NCI-H2196 treated with DMSO at 0.1 percent for 48 hours (cell line): Measurements from ENCODE around the gene NOTUM.

Experiments used
- DNase-seq: peaks from one replicate; lab custom pipeline; 2025; ENCODE audit not compliant: unreplicated experiment; lab: John Stamatoyannopoulos, UW

The NOTUM gene

DNA sequence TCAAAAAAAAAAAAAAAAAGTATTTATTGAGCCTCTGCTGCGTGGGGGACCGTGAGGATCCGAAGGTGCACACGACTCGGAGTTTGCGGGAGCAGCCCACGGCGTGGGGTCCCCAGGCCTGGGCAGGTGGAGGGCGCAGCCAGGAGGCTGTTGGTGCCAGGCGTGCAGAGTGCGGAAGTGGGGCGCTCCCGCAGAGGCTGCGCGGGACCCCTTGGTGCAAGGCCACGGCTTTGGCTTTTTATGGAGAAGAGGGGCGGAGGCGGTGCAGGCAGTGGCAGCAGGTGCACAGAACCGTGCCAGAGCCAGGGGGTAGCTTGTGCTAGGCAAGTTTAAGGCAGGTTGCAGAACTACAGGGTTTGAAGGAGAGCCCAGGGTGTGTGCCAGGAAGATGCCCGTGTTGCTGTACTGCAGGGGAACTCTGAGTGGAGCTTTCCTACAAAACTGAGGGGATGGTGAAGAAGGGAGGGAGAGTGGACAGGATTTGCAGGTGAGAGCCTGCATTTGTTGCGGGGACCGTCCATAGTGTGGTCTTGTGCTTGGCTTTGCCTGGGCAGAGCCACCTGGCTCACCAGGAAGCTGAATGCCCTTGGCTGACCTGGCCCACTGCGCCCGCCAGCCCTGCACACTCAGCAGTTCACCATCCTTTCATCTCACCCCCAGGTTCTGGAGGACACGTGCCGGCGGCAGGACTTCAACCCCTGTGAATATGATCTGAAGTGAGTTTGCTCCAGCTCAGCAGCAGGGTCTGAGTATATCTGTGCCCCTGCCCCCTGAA, 17.7 kb upstream of the NOTUM start:
- DNase-seq = no peak

DNA sequence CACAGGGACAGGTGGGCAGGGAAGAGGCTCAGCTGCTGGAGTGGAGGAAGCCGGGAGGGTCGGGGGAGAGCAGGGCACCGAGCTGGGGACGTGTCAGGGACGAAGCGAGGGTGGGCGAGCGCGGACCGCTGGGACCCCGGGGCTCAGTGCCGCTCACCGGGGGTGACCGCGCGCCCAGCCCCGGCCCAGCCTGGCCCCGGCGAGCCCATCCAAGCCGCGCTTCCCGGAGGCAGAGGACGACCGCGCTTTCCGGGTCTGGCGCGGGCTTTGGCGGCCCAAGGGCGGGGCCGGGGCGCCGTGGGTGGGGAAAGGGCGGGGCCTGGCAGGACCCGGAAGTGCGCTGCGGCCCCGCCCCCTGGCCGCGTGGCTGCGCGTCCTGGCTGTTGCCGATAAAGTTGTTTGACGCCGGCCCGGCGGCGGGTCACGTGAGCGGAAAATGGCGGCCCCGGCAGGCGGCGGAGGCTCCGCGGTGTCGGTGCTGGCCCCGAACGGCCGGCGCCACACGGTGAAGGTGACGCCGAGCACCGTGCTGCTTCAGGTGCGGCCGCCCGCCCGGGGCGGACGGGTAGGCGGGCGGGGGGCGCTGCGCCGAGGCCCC, 16.3 kb upstream of the NOTUM start, which contains the start of gene ASPSCR1:
Gene ASPSCR1, plus strand, starts transcription at position 419 of the 598 bp plus-strand sequence. Its CDS starts 18 bp downstream, at position 437.
- peak; percentile 93 for DNase-seq

DNA sequence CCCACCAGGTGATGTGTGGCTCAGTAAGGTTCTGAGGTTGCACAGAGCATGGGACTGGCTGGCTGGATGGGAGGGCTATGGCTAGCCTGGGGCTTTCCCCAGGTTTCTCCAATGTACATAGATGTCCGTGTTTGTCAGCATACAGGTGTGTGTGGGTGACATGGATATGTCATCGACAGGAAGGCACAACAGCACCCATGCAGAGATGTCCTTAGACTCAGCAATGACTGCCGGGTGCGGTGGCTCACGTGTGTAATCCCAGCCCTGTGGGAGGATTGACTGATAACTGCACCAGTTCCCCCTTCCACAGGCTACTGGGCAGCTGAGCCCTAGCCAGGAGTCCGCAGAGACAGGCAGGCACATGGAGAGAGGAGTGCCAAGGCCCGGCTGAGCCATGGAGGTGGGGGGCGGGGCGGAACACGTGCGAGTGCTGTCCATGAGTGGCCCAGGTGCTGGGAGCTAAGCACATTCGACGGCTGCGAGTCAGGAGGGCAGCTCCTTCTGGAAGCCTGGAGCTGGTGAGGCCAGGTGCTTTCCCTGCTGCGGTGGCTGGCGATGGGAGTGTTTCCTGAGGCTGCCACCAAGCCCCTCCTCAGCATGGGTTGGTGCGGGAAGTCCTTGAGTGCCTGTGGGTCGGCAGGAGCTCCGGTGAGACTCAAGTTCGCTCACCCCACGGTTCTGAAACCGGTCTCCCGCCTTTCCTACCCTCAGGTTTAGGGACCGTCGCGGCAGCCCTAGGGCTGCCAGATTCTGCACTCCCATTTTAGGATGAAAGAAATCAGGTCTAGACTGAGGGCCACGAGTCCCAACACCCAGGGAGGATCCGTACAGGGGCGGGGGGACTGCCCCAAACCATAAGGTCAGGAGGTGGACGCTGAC, 15.6 kb upstream of the NOTUM start:
- DNase-seq = peak; percentile 94

DNA sequence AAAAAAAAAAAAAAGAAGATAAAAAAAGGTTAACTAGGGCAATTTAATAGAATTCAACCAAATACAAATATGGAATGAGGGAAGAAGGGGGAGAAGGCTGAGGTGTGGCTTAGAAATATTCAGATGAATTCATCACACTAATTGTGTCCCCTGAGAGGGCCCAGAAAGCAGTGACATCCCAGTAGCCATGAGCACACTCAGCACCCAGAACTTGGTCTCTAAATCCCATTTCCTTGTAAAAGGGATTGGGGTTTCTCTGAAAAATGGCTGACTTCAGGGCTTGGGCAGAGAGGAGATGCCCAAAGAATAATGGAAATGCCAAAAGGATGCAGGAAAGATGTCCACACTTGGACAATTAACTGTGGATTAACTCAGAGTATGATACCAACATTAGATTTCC, 12.4 kb upstream of the NOTUM start:
- no peak for DNase-seq

DNA sequence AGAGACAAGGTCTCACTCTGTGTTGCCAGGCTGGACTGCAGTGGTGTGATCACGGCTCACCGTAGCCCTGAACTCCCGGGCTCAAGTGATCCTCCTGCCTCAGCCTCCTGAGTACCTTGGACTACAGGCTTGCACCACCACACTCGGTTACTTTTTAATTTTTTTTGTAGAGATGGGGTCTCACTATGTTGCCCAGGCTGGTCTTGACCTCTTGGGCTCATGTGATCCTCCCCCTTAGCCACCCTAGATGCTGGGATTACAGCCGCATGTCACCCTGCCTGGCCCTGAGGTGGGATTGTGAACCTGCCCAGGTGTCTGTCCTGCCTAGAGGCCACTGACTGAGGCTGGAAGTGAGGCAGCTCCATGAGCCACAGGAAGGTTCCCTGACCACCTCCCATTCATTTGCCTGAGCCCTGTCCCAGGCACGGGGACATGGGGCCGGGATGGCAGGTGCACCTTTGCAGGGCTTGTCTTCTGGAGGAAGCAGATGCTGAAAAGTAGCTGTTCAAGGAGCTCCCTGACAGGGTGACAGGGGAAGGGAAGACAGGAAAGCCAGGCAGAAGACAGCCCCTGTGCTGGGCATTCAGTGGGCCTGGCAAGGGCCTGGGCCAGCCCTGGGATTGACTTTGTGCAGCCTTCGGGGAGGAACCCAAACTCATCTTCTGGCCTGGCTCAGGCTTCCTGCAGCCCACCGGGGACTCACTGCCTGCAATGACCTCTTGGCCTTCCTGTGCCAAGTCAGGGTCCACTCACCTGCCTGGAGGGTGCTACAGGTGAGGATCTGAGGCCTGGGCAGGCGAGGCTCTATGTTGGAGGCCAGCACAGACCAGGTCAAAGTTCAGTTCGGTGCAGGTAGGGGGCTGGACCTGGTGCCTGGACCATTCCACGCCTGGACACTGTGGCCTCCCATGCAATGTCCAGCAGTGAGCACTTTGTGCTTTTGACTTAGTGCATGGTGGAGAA, 8.1 kb upstream of the NOTUM start:
- DNase-seq = no peak

DNA sequence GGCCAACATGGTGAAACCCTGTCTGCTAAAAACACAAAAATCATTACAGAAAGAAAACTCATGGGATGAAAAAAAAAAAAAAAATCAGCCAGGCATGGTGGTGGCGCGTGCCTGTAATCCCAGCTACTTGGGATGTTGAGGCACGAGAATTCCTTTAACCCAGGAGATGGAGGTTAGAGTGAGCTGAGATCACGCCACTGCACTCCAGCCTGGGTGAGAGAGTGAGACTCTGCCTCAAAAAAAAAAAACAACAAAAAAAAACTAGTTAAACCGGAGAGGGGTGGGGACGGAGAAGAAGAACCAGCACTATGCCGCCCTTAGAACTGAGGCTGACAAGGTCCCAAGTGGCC, 7.4 kb upstream of the NOTUM start:
- DNase-seq = no peak

DNA sequence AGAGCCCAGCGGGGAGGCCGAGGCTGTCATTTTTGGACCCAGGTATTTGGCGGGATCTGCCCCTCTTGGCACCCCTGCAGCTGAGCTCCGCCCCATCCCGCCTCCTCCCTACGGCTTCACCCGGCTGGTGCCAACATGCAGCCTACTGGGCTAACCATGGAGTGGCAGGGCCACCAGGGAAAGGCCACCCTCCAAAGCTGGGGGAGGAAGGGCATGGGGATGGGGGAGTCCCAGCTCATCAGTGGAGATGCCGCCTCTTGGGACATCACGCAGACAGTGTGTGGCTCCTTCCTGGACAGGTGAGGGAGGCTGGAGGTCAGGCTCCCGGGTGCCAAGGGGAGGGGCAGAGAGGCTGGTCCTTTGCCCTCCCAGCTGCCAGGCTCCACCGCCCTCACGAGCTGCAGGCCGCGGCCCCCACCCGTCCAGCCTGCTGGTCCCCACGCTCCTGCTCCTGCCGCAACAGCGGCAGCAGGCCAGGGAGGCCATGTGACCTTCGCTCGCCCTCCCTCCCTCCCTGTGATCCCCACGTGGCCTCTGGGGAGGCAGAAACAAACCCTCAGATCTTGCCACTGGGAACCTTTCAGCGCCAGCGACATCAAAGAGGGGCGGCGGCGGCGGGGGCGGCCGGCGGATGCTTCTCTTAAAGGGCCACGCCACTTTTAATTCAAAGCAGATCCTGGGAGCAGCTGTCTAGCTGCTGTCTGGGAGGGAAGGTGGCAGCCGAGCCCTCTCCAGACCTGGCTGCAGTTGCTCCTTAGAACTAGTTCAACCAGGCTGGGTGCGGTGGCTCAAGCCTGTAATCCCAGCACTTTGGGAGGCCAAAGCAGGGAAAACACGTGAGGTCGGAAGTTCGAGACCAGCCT, 6.8 kb upstream of the NOTUM start:
- peak; percentile 98 for DNase-seq

DNA sequence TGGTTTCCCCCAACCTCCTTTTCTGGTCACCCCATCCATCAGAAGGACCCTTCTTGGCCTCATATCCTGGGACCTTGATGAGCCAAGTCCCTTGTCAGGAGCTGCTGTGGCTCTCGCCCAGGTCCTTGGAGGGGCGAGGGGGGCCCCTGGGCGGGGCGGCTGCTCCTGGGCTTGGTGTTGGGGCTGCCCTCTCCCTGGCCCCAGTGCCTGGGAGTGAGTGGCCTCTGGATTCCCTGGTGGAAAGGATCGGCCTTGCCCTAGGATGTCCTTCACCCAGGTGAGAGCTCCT, 6.2 kb upstream of the NOTUM start:
- DNase-seq = no peak

DNA sequence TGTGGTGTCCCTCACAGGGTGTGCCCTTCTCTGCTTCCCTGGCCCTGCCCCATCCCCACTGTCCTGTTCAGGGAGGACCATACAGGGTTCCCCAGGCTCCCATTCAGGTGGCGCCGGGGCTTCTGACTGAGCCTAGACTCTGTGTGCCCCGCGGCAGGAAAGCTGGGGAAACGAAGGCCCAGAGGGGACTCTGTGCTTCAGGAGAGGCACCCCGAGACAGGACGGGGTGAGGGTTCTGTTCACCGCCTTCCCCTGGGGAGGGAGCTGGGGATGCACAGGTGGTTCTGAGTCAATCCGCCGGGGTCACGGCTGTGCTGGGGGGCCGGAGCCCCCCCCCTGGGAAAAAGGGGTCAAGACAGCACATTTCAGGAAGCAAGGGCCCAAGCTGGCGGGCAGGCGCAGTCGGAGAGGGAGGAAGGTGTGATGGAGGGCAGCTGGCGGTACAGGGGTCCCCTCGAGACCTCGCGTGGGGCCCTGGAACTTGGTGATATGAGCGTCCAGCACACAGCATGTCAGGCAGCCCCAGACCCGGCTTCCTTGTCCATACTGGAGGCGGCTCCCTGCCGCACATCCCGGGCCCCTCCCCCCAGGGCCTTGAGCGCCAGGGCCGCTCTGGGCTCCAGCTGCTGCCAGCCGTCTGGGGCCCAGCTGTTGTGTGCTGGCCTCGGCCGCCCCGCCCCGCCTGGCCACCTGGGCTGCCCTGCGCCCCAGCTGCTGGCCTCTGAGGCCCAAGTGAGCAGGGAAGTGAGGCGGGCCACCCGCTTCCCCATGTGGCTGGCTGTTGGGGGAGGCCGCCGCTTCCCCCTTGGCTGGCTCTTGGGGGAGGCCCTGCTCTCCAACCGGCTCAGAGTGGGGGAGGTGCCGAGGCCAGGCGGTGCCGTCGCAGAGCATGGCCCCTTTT, 5.6 kb upstream of the NOTUM start:
- peak; percentile 57 for DNase-seq

DNA sequence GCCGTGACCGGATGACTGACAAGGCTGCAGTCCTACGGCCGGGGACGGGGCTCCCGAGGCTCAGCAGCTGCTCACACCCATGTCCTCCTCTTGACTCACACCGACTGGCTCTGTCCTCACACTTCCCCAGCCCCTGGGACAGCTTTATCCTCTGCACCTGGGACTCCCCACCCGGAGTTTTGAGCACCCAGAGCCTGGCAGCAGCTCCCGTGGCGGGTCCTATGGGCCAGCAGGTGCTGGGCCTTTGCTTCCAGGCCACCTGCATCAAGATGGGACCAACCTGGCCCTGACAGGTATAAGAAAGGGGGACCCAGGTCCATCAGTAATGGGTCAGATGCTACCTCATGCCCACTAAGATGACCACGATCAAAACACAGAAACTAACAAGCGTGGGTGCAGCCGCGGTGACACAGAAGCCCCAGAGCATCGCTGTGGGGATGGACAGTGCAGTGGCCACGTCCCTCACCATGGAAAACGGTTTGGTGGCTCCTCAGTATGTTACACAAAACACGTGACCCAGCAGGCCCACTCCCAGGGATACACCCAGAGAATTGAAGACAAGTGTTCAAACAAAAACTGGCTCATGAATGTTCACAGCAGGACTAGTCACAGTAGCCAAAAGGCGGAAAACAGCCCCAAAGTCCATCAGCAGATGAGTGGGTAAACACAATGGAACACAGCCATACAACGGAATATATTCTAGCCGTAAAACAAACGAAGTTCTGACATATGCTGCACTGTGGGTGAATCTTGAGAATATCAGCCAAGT, 3.3 kb upstream of the NOTUM start:
- DNase-seq = no peak

DNA sequence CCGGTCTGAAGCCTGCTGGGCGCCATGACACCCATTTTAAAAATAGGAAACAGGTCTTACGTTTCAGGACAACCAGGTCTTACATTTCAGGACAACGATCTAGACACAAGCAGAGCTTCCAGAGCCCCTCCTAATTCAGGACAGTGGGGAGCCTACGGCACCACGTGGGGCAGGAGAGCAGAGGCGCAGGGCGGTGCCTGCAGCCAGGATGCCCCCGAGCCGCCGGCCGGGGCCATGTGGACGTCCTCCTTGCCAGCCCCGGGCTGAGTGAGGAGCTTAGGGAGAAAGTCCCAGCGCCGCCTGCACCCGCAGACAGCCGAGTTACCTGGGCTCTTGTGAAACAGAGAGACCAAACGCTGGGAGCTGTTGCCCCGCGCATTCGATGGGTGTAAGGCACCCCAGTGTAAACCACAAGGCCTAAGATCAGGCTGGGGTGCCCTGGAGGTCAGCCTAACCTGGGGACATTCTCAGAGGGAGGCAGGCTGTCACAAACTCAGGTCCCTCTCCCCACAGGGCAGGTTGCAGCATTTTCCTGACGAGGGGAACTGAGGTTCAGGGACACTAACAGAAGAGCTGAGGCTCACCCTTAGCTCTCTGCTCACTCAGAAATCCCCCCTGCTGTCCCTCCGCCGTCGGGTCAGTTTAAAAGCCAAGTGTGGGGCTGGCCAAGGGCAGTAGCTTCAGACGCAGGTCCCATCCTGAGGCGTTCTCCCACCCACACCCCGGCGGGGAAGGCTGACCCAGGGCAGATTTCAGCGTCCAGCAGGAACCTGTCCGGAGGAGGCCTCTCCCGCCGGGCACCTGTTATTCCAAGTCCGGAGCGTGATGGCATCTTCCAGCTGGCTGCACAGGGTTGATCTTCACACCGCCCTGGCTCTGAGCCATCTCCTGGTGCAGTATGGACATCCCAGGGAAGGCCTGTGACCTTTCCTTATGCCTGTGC, 1.8 kb upstream of the NOTUM start:
- DNase-seq = no peak

DNA sequence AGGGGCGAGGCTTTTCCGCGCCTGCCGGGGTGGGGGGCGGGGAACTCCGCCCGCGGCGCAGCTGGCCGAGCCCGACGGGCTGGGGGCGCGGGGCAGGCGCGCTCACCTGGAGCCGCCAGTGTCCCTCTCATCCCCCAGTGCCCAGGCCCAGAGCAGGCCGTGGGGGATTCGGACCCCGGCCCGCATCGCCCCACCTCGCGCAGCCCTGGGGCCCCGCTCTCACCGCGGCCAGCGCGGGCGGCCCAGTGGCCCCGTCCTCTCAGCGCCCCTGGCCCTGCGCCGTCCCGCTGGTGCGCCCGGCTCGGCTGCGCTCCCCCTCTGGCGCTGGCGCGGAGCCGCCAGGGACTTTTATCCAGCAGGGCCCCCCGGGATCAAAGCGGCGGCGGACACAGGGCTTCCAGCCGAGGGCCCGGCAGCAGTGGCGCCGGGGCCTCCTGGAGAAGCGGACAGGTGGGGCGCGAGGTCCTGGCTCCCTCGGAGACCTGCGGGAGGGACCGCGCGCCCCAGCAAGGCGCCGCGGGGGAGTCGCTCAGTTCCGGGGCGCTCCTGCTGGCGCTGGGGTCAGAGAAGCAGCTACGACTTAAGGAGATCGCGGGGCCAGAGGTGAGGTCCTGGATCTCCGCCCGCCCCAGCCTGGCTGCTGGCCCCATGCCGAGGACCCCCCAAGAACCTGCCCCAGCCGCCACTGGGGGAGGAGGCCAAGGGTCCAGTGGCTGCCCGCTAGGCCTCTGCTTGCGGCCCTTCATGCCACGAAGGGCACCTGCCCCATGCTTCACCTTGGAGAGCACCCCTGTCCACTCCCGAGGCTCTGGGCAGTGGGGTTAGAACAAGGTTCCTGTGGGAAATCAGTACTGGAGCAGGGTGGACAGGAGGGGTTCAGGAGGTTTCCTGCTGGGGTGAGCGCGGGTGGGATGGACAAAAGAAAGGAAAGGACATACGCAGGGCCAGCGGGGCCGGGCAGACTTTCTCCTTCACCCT, 823 bp upstream of the NOTUM start:
- DNase-seq = no peak

DNA sequence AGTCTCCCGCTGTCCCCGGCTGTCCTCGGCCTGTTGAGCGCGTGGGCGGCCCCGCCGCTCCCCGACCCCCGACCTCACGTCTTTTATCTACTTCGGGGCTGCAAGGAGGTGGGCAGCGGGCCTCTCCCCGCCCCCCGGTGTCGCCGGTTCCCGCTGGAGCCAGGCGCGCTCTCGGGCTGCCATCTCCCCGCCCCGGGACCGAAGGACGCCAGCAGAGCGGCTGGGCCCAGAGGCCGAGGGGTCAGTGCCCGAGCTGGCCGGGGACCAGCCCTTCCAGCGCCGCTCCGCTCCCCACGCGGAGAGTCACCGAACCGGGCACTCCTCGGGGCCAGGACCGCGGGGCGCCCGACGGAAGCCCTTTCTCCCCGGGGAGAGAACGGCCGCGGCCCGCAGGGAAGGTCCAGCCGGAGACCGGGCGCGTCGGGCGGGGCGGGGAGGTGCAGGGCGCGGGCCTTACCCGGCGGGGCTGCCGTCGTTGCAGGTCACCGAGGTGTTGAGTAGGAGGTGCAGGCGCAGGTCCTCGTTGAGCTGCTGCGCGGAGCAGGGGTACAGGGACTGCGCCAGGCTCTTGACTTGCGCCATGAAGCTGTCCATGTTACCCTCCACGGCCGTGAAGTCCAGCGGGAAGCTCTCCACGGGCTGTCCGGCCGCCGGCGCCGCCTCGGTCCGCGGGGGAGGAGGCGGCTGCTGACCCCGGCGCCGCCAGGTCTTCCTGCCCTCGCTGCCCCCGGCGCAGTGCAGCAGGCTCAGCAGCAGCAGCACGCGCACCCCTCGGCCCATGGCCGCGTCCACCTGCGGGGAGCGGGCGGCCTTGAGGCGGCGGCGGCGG, 643 bp downstream of the NOTUM start:
- no peak for DNase-seq

DNA sequence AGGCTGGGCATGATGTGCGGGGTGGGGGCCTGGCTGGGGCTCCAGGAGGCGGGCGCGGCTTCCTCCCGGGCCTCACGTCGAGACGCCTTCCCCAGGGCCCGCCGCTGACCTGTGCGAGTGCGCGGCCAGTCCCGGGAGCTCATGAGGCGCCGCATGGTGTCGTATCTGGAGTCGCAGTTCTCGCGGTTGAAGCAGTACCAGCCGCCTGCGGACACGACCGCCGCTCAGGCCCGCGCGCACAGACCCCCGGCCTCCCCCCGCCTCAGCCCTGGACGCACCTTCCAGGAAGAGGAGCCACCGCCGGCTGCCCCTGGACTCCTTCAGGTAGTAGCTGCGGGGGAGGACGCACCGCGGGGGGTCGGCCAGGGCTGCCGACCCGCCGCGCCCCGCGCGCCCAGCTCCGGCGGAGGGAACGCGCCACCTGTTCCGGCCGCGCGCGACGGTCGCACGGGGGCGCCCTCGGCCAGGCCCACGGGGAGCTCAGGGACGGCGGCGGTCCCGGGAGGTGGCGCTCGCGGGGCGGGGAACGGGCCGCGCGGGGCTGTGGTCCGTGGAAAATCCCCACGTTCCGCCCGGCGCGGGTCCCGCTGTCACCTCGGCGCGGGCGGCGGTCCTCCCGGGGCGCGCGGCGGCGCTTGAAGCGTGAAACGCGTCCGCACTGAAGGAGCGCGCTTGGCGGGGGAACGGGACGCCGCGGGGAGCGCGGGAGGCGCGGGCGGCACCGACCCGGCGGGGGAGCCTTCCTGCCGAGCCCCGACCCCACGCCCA, 1.4 kb downstream of the NOTUM start:
- DNase-seq = peak; percentile 25
